ENCODE data around the gene LAMA5.

The LAMA5 gene

GRCh38 chr20:62404761-62405107 lies 37.6 kb upstream of the LAMA5 start:
- DNase-seq = no peak

- DNase-seq = no peak
Observed at GRCh38 chr20:62404112-62404665, 37.1 kb upstream of the LAMA5 start.

DNA sequence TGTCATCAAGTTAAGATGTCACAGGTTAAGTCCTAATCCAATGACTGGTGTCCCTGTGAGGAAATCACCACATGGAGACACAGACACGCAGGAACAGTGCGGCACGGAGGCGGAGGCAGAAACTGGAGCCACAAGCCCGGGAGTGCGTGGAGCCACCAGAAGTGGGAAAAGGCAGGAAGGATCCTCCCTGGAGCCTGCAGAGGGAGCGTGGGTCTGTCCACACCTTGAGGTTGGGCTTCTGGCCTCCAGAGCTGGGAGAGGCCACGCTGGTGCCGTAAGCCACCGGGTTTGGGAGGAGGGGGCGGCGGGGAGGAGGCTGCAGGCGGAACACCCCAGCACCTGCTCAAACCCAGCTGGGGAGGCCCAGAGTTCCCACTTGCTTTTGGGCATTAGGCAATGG lies 36.2 kb upstream of the LAMA5 start:
- no peak for DNase-seq

DNA sequence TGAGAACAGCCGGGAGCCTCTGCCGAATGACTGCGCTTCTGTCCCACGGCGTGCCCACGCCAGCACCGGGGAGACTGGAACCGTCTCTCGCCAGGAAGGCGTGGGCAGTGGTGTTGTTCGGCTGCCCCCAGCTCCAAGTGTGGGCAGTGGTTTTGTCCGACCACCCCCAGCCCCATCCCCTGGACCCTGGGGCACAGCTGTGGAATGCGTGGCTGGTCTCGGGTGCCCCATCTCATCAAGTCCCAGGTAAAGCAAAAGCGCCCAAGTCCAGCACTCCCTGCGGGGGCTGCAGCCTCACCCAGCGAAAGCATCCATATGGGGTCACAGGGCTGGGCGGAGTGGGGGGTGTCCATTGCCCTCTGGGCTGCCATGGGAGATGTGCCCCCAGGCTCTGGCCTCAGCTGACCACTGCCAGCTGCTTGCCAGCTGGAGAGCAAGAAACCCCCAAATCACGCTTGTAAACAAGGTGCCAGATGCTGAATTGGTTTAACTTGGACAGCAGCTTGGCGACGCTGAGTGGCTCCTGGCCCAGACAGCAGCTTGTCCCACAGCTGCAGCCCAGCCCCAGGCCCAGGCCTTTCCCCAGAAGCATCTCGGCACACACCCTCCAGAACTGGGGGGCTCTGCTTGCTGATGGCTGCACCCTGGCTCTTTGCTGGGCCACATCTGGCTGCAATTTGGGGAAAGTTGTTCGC lies 35.5 kb upstream of the LAMA5 start:
- no peak for DNase-seq

DNA sequence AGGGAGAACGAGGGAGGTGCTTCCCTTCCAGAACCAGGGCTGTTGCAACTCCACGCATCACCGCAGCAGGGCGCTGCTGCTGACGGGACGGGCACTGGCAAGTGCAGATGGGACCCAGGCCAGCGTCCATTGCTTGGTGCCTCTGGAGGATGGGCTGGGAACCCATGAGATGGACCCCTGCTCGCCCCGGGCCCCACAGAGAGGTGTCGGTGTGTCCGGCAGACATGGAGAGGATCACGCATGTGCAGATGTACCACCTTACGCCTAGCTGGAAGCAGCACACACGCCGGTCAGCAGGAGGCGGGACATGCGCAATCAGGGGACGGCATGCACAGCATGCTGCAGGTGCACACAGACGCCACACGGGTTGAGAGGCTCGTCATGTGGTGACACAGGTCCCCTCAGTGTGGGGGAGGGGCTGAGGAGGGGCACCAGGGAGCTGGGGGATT lies 34.2 kb upstream of the LAMA5 start:
- DNase-seq = no peak

DNA sequence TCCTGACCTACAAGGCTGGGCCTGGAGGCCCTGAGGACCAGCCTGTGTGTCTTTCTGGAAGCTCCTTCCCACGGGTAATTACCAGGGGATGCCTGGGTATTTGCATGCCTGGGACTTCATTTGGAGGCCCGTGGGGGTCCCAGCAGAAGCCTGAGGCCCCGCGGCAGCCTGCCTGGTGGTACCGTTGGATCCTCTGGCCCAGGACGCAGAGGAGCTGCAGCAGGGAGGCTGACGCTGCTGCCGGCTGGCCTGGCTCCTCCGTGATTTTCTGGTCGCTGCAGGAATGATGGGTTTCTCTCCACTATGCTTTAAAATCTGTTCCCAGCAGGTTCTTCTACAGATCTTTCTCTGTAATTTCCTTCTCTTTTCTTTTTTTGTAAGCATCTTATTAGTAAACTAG lies 33.4 kb upstream of the LAMA5 start:
- DNase-seq = no peak

GRCh38 chr20:62400021-62400420 lies 32.9 kb upstream of the LAMA5 start:
- no peak for DNase-seq

- no peak for DNase-seq
Observed at GRCh38 chr20:62398120-62398821, 31.2 kb upstream of the LAMA5 start.

GRCh38 chr20:62396367-62397239 lies 29.5 kb upstream of the LAMA5 start:
- DNase-seq = no peak

GRCh38 chr20:62395311-62396242 lies 28.5 kb upstream of the LAMA5 start:
- no peak for DNase-seq

- DNase-seq = no peak
Observed at GRCh38 chr20:62394248-62395245, 27.4 kb upstream of the LAMA5 start.

DNA sequence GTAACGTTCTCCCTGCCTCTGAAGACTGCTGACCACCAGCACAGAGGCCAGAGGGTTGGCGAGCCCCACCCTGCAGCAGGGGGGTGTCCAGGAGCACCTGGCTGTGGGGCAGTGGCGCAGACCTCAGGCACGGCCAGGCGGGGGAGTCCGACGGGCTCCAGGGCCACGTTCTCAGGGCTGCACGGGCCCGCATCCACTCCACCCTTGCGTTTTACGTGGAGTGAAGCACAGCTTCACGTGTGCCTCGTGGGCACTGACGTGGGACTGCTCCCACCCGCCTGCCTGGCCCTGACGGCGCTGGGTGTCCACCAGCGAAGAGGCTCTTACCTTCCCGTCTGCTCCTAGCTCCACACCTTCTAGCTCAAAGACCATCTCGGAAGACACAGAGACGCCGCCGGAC lies 26.7 kb upstream of the LAMA5 start:
- DNase-seq = no peak

DNA sequence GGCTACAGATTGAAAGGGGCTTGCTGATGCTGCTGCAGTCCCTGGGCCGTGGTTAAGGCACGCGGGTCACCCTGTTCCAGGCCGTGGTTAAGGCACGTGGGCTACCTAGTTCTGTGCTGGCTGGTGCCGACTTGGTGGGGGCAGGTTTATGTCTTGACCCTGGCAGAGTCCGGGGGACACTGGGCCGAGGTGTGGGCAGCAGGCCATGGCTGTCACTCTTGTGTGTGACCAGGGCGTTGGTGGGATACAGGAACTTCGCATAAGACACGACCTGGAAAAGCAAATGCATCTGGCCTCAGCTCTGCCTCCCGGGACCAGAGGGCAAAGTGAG lies 26.2 kb upstream of the LAMA5 start:
- DNase-seq = no peak

DNA sequence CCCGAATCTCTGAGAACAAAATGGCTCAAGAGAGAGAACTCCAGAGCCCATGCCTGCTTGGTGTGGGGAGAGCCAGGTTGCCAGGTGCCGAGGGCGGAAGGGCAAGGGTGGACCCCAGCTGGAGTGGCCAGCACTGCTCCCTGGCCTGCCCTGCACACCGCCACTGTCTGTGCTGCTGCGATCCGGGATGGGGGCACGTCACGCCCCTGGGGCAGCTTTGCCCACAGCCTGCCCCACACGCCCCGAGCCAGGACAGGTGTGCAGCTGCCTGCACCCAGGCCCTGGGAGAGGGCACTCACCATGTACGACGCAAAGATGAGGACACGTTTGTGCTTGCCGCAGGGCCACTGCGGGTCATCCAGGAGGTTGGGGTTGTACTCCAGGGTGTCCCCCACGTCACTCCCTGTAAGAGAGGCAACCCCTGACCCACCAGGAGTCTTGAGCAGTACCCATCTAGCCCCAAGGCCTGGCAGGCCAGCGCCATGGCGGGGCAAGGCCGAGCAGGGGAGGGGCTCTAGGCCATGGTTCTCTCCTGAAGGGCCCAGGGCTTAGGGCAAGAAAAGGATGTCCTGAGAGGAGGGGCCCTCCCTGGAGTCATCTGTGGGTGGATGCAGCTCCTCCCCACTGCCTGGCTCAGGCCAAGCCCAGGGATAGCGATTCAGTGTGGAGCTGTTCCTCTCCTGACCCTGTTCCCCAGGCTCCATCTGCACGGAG lies 25.7 kb upstream of the LAMA5 start:
- no peak for DNase-seq

- DNase-seq = no peak
Observed at GRCh38 chr20:62392077-62392418, 24.9 kb upstream of the LAMA5 start.

DNA sequence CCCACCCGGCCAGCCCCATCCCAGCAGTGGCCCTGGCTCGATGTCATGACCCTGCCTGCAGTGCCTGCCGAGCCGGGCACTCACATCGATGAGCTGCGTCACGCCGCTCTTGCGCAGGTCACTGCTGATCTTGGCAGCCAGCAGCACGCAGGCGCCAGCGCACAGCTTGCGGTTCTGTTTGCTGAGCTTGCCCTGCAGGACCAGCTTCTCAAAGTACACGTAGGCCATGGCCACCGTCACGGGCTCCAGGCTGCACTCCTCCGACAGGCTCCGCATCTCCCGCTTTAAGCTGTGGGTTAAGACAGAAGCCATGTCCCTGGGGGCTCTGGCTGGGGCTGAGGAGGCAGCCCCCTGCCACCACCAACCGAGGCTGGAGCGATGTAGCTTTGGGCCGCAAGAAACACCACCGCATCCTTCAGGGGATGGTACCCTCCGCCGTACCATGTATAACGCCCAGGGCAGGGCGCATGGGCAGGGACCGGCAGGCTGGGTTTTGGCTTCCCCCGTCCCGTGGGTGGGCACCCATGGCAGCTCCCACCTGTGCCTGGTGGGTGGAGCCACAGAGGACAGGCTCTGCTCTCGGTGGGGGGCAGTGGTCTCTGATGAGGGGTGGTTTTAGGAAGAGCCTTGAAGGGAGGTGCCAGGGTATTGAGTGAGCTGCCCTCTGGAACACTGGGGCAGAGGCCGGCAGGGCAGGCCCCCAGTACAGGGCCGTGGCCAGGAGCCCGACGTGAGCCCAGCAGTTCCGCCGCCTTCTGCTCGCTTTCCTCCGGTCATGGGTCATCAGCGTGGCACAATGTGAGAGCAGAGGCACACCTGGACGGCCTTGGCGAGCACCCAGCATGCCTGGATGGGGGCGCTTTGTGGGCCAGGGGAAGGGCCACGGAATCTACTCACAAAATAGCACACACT lies 24.3 kb upstream of the LAMA5 start:
- no peak for DNase-seq

- DNase-seq = no peak
Observed at GRCh38 chr20:62390317-62391164, 23.4 kb upstream of the LAMA5 start.

DNA sequence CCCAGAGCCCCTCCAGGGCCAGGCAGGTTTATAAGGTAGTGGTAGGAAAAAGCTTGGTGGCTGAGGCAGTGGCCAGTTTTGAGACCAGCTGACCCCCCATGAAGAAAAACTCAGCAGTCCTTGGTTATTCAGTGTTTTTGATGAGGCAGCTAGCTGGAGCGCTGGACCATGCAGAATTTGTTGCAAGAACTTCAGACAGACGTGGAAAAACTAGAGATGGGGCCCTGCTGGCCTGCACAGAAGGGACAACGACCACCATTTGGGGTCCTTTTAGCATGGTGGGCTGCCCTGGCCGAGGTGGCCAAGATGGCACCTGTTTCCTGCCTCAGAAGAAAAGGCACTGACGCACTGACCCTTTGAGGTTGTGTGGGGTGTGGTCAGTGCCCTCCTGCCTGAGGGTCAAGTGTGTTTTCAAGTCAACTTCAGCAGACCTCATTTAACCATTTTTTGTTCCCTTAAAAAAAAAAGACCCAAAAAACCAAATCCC lies 22.5 kb upstream of the LAMA5 start:
- no peak for DNase-seq
